ENCODE data around the gene SHMT1. TPM values are rescaled to one million over a fixed set of nuclear protein-coding genes. Genes with fewer than 3 reads are reported as not detected.
"Not testable (repeated sequence)": the region's sequence is repeated elsewhere in the genome, so short reads cannot be mapped to it uniquely, and the experiment has no call there.

SHMT1 gene
- 62.7 and 62.9 TPM in 2 replicates for total RNA-seq (2014; rRNA removed; shearing (Covaris generic))

DNA sequence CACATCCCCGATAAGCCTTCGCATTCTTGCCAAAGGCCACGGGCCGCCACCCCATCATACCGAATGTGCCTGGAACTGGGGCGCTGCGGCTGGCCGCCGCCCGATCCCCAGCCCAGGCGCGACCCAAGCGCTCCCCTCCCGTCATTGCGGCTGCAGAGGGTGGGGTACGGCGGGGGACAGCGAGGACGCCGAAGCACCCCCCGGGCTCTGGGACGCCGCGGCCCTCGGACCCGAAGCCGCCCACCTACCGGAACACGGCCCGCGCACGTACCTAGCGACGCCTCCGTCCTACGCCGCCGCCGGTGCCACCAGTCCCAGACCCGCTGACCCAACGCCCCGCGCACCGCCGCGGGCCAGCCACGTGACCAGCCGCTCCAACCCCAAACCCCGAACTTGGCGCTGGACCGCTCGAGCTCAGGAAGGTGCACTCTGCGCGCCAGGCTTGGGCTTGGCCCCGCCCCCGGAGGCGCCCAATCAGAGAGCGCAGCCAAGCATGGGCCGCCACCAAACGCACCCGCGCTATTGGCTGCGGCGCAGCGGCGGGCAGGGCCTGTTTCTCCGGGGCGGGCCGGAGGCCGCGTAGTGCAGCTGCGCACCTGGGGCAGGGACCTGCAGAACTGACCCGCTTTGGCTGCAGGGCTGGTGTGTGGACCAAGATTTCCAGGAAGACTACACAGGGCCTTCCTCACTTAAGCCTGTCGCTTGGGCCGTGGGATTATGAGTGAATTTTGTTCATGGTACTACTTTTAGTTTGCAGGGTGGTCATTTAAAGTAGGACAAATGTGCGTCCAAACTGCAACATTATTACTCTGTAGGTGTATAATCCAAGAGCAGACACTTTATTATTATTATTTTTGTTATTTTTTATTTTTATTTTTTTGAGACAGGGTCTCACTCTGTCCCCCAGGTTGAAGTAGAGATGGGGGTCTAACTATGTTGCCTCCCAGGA, at the start of gene SHMT1:
TSS of gene SHMT1 (minus strand) at position 450 of the 949 bp plus-strand sequence. CDS start 7,569 bp downstream, outside the sequence.
- peak; percentile 92 for DNase-seq (ENCODE audit: low spot score)

DNA sequence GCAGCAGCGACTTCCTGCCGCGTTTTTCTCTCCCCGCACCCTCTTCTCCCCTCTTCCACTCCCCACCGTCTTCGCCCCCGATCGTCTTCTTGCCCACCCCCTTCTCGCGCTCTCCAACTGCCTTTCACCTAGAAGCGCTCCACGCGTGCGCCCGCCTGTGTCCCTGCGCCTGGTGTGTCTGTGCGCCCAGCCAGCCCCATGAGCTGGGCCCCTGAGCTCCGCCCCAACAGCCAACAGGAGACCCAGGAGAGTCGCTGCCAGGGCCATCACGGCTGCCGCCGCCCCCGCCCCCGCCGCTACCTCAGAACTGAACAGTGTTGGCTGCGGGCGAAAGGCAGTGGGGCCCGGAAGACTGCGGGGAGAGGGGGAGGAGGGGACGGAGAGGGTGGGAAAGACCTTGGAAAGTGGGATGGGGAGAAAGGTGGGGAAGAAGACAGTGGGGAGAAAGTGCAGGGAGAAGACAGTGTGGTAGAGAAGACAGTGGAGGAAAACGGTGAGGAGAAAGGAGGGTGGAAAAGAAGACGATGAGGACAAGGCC, 48.7 kb upstream of the SHMT1 start:
- not testable (repeated sequence) for DNase-seq (ENCODE audit: low spot score)

DNA sequence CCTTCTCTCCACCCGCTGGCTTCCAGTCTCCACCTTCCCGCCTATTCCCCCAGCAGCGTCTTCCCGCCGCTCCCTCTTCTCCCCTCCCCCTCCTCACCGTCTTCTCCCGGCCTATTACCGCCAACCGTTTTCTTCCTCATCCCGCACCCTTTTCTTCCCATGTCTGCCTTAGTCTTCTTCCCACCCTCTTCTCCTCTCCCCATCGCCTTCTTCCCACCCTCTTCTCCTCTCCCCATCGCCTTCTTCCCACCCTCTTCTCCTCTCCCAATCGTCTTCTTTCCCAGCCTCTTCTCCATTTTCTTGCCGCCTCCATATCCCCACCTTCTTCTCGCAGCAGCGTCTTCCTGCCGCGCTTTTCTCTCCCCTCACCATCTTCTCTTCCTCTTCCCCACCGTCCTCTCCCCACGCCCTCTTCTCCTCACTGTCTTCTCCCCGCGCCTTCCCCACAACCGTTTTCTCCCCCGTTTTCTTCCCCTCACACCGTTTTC, 48.1 kb upstream of the SHMT1 start:
- not testable (repeated sequence) for DNase-seq (ENCODE audit: low spot score)

- not testable (repeated sequence) for DNase-seq (ENCODE audit: low spot score)
These were observed 47.4 kb upstream of the SHMT1 start for GRCh38 chr17:18410736-18411135.

GRCh38 chr17:18409321-18409720, 46.0 kb upstream of the SHMT1 start:
- DNase-seq (ENCODE audit: low spot score), result not testable (repeated sequence)

DNA sequence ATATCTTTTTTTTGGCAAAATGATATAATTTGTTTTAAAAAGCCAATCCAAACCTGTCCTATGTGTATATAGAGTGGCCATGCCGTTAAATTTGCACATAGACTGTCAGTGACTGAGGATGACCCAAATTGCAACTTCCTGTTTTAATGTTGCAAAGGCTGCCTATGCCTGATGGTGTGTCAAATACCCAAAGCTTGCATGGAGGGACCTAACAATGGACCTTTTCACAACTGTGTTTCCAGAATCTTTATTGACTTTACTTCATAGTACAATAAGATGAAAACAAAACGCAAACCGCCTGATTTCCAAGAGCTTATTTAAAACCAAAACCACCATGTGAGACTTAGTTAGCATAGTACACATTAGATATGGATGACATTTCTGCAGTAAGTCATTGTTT, 45.6 kb upstream of the SHMT1 start:
- not testable (repeated sequence) for DNase-seq (ENCODE audit: low spot score)

DNA sequence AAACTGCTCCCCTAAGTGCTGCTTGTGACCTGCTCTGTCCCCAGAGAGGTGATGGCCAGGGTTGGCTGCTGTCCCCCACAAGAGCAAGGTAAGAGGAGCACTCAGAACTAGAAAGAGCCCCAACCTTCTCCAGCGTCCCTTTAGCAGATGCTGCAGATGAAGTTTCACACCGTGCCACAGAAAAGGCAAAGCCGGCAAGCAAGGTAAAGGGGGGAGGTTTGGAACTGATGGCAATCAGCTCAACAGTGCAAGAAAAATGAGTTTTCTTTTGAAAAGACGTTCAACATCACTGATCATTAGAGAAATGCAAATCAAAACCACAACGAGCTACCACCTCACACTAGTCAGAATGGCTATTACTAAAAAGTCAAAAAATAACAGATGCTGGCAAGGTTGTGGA, 40.3 kb upstream of the SHMT1 start:
- DNase-seq (ENCODE audit: low spot score), result not testable (repeated sequence)

DNA sequence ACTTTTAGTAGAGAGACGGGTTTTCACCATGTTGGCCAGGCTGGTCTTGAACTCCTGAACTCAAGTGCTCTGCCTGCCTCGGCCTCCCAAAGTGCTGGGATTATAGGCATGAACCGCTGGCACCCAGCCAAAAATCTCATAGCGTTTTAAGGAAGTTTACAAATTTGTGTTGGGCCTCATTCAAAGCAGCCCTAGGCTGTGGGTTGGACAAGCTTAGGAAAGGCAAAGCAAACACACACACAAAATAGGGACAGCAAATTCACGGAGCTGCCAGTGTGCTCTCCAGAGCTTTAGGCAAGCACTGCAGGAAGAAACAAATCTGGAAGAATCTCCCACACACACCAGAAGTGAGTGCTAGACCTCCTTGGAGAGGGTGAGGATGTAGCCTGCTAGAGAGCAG, 39.8 kb upstream of the SHMT1 start:
- DNase-seq (ENCODE audit: low spot score), result not testable (repeated sequence)

GRCh38 chr17:18401872-18402590, 38.7 kb upstream of the SHMT1 start:
- DNase-seq (ENCODE audit: low spot score), result not testable (repeated sequence)

GRCh38 chr17:18388728-18389127, 25.4 kb upstream of the SHMT1 start:
- DNase-seq (ENCODE audit: low spot score), result not testable (repeated sequence)

DNA sequence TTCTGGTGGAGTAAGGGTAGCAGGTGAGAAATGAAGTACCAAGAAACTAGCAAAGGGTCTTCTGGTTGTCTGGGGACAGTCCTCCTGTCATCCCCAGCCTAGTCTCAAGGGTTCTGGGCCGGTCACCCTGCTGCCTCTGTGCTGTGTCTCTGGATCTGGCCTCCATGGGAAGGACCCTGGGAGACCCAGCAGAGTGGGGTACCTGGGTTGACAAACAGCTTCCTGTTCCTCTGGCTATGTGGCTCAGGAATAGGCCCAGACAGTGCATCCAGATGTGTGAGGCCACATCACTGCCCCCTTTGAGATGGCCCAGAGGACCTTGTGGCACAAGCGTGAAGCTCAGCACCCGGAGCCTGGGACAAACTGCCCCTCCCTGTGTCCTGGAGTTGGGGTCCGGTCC, 24.9 kb upstream of the SHMT1 start:
- not testable (repeated sequence) for DNase-seq (ENCODE audit: low spot score)

DNA sequence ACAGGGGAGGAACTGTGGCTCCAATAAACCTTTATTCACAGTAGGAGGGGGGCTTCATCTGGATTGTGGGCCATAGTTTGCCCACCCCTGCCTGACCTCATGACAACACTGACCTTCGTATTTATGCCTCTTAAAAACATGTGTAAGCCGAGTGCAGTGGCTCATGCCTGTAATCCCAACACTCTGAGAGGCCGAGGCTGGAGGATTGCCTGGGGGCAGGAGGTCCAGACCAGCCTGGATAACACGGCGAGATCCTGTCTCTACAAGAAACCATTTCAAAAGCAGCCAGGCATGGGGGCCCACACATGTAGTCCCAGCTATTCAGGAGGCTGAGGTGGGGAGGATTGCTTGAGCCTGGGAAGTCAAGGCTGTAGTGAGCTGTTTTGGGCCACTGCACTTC, 24.2 kb upstream of the SHMT1 start:
- DNase-seq (ENCODE audit: low spot score), result not testable (repeated sequence)

- not testable (repeated sequence) for DNase-seq (ENCODE audit: low spot score)
These were observed 20.9 kb upstream of the SHMT1 start for GRCh38 chr17:18384271-18384670.

- not testable (repeated sequence) for DNase-seq (ENCODE audit: low spot score)
These were observed 19.7 kb upstream of the SHMT1 start for GRCh38 chr17:18383079-18383481.

DNA sequence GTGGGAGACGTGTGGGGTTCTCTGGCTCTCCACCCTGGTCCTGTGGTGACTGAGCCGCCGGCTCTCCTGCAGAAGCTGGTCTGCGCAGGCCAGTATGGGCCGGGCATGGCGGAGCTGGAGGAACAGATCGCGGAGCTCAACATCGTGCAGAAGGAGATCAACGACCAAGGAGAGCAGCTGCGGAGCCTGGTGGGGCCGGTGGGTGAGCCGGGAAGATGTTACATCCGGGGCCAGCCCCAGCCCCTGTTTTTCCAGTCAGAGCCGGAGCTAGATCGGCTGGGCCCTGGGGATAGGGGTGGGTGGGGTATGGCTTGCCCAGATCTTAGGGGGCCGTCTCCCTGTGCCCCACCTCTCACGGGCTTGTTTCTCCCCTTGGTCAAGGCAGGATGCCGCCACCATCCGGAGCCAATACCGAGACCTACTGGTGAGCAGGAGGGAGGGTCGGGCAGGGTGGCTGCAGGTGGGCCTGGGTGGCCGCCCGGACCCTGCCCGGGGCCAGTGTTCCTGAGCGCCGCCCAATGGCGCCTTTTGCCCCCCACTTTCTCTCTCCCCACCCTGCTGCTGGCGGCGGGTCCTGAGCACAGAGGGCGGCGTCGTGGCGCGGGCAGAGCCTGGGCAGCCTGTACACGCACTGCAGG, 19.2 kb upstream of the SHMT1 start:
- no peak for DNase-seq (ENCODE audit: low spot score)

- DNase-seq (ENCODE audit: low spot score), result no peak
These were observed 18.5 kb upstream of the SHMT1 start for GRCh38 chr17:18381953-18382245.

GRCh38 chr17:18381158-18381952, 18.0 kb upstream of the SHMT1 start:
- DNase-seq (ENCODE audit: low spot score), result no peak

DNA sequence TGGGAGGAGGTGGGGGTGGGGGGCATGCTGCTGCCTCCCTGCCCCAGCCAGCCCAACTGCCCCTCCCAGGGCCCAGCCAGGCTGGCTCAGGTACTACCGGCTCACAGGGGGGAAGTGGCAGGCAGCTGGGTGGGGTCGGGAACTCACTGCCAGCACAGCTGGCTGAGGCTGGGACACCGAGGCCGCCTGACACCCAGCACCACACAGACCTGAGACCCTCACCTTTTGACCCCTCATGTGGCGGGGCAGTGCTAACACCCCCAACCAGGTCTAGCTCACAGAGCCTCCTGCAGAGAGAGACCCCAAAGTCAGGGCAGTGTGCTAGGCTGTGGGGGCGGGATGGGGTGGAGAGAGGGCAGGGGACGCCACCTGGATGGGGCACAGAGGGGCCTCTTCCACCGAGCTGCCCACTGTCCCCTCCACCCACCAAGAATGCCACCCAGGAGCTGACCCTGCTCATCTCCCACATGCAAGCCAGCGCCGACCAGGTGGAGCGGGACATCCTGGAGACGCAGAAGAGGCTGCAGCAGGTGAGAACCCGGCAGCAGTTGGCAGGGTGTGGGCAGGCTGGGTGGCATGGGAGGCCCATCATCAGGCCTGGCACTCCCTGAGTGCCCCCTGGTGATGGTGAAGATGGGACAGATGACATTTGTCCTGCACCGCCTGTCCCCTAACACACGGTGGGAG, 17.3 kb upstream of the SHMT1 start:
- no peak for DNase-seq (ENCODE audit: low spot score)

DNA sequence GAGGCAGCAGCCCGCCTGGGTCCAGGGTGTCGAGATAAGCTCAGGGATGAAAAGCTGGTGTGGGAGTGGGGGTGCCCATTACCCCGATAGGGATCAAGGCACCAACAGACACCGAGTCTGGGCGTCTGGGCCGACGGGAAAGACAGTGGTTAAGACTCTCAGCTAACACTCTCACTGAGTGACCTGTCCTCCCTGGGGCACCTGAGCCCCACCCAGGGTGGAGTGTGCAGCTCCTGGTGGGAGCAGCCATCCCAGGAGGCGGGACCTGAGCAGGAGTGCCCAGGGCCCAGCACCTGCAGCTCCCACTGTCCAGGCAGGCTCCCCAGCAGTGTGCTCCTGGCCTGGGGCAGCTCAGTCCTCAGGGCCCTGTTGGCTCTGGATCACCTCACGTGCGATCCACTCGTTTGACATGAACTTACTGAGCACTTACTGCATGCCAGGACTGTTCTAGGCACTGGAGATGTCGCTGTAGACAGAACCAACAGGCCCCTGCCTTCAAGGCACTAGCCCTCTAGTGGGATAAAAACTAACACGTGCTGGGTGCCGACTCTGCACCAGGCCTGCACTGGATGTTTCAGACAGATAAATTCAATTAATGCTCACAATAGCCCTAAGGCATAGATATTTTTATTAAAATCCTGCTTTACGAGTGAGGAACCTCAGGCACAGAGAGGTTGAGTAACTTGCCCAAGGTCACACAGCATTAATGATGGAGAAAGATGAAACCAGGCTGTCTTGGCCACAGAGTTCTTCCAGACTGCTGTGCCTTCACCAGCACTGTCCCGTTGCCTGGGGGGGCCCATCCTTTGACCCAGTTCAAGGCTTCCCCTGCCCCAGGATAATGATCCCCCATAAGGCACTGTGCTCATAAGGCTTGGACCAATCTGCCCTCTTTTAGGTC, 16.1 kb upstream of the SHMT1 start:
- DNase-seq (ENCODE audit: low spot score), result peak; percentile 19

Measured in HT-29 (cell line).